ENCODE data around the gene OR11H12.
"Not testable (repeated sequence)": the region's sequence is repeated elsewhere in the genome, so short reads cannot be mapped to it uniquely, and the experiment has no call there.

OR11H12 gene, protein sequence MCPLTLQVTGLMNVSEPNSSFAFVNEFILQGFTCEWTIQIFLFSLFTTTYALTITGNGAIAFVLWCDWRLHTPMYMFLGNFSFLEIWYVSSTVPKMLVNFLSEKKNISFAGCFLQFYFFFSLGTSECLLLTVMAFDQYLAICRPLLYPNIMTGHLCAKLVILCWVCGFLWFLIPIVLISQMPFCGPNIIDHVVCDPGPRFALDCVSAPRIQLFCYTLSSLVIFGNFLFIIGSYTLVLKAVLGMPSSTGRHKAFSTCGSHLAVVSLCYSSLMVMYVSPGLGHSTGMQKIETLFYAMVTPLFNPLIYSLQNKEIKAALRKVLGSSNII

DNA sequence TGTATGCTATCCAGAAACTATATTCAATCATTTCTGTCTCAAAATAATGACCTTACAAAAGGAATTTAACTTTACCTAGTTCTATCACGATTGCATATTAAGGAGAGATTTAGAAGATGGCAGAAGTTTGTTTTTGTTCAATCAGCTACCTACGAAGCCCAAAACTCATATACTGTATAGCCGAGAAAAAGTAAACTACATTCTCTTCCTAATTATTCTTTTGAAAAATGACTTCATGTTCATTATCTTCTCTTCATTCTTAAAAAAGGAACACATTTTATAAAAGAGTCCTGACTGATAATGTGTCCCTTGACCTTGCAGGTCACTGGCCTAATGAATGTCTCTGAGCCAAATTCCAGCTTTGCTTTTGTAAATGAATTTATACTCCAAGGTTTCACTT is at the start of gene OR11H12:
Gene OR11H12 (plus strand): TSS at position 301 of the 400 bp plus-strand sequence. CDS start 0 bp downstream, at position 301.
- not testable (repeated sequence) for DNase-seq (ENCODE audit: low spot score)

DNA sequence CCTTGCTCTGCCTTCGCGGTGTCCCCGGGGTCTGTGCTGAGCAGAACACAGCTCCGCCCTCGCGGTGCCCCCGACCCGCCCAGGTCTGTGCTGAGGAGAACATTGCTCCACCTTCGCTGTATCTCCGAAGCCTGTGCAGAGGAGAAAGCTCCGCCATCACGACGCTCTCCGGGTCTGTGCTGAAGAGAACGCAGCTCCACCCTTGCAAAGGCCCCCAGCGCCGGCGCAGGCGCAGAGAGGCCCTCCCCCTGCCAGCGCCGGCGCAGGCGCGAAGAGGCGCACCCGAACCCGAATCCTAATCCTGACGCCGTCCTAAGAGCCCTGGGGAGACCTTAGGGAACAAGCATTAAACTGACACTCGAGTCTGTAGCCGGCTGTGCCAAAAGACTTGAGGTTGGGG is 18.0 kb upstream of the OR11H12 start:
- not testable (repeated sequence) for DNase-seq (ENCODE audit: low spot score)

DNA sequence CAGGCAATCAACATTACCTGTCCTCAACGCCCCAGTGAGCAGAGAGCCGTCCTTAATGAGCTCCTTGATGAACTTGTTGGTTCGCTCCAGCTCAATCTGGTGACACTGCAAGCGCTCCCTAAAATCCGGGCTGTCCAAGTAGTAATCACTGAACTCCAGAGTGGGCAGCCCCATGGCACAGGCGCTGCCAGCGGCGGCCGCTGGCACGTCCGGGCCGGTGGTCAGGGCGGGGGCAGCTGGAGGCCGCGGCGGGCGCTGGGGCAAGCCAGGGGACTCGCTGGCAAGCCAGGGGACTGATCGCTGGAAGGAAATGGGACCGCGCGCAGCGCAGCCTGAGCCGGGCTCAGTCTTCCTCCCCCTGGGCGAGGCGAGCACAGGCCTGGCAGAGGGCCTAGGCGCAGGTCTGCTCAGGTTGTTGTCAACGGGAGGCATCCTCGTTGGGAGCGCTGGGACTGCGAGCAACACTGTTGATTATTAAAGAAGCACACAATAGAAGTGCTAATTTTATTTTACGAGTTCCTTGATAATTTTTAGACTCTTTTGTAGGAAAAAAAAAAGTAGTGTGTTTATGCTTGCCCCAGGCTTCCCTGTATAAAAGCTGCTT is 25.8 kb downstream of the OR11H12 start:
- not testable (repeated sequence) for DNase-seq (ENCODE audit: low spot score)

DNA sequence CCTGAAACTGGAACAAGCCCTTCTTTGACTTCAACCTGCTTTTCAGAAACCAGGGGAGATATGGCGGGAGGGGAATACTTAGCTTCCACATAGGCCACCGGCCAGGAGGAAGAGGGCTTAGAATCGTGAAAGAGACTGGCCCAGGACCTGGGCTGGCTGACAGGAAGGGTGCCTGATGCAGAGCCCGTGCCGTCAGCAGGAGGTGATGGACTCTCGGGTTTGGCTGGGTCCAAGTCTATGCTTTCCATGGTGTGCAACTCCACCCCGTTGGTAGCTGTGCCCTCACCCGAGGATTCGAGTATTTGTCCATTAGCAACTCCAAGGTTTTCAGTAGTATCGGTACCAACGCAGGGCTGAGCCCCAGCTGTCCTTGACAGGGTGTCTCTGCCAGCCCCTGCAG is 35.1 kb downstream of the OR11H12 start:
- DNase-seq (ENCODE audit: low spot score) = not testable (repeated sequence)

DNA sequence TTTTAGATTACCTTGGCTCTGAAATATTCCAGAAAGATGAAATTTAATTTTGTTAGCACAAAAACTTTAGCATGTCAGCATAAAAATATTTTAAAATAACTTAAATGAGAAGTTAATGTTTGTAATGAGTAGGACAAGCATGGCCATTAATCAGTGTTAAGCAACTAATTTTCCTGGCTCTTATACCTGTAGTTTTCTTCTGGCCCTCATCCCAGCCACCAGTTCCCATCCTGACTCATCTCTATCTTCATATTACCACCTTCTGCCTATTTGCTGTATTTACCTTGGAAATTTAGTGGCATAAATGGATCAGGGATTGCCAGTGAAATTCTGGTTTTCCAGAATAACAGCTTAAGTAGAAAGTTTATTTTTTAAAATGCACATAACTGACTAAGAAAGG is 37.1 kb downstream of the OR11H12 start:
- DNase-seq (ENCODE audit: low spot score) = not testable (repeated sequence)

DNA sequence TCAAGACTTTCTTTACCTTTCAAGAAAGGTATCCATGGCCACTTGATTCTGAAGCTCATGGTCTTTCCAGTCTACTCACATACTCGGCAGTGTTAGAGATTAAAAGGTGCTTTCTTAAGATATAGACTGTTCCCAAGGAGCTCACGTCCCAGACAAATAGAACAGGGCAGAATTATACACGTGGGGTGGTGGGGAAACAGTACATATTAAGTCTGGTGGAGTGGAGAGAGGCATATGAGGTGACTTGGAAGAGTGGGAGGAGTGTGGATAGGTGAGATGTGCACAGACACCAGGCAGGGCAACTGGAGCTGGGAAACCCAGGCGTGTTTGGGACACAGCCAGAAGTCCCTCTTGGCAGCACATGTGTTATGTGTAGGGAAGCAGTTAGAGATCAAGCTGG is 37.9 kb downstream of the OR11H12 start:
- DNase-seq (ENCODE audit: low spot score) = not testable (repeated sequence)

DNA sequence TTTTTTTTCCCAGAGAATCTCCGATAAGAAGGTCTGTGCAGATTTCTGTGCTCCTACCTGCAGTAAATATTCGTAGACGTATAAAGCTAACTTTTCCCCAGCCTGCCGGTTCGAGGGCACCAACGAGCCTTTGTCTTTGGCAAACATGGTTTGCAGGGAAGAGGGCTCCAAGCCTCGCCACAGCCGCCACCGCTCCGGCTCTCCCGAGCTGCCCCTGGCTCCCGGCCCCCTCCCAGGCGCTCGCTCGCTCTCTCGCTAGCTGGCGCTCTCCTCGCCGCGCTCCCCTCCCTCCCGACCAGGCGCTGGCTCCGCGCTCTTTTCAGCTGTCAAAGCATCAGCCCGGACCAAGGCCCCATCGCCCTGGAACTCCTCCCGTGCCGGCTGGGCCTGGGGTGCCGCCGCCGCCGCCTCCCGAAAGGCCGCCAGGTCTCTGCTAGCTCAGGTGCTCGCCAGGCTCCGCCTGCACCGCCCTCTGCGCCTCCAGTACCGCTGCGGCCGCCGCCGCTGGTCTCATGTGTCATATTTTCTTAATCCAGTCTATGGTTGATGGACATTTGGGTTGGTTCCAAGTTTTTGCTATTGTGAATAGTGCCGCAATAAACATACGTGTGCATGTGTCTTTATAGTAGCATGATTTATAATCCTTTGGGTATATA is 45.3 kb downstream of the OR11H12 start:
- DNase-seq (ENCODE audit: low spot score) = not testable (repeated sequence)
